HG03354 (cell line): Measurements from ENCODE around the gene TTLL9.

Experiments
- ATAC-seq: cut with Tn5 transposase; IDR thresholded peaks from one replicate; pipeline ENCODE4 v1.9.1; 2021; ENCODE audit warnings: mild to moderate bottlenecking; ENCODE audit not compliant: unreplicated experiment, poor library complexity, severe bottlenecking

Gene TTLL9

GRCh38 chr20:31933698-31934097, 63.3 kb downstream of the TTLL9 start:
- ATAC-seq: no peak

DNA sequence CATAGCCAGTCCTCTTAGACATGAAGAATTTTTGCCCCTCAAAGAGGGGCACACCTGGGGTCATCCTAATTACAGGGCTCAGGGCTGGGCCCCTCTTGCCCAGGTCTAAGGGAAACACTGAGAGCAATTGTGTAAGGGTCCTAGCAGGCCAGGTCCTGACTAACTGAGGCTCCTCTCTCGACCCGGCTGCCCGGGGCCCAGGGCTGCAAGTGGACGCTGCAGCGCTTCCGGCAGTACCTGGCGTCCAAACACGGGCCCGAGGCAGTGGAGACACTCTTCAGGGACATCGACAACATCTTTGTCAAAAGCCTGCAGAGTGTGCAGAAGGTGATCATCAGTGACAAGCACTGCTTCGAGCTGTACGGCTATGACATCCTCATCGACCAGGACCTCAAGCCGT, 64.1 kb downstream of the TTLL9 start:
- ATAC-seq: no peak

- no peak for ATAC-seq
These were observed 64.7 kb downstream of the TTLL9 start for GRCh38 chr20:31934968-31935764.

GRCh38 chr20:31936420-31936819, 66.0 kb downstream of the TTLL9 start:
- ATAC-seq: no peak

- ATAC-seq: no peak
These were observed 67.4 kb downstream of the TTLL9 start for GRCh38 chr20:31937820-31938219.

DNA sequence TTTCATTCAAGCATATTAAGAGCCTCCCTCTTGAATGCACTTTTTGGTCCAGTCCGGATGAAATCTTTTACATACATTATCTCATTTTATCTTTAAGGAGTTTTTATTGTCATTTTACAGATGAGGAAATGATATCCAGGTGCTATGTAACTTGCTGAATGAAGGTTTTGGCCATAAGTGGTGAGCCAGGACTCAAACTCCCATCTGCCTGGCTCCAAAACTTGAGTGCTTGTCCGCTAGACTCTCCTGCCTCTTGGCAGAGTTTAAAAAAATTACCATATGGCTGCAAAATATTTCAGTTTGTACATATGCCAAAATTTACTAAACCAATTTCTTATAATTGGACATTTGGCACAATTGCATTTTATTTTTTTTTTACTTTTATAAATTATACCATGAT, 69.2 kb downstream of the TTLL9 start:
- ATAC-seq: no peak

- ATAC-seq: no peak
These were observed 72.6 kb downstream of the TTLL9 start for GRCh38 chr20:31943052-31943471.

GRCh38 chr20:31945319-31945718, 74.9 kb downstream of the TTLL9 start:
- no peak for ATAC-seq

DNA sequence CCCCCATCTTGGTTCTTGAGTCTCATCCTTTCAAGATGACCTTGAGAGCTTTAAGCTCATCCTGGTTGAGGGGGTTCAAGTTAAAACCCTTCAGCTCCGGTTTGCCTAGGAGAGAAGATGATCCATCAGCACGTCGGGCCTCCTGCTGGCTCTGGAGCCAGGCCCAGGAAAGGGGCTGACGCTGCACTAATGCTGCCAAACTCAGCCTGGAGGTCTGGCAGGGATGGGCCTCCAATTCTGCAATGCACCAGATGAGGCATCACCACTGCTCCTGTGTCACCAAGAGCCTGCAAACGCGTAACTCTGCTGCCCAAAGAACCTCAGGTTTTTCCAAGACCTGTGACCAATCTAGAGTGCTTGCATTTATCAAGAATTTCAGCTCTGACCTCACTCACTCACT, 75.4 kb downstream of the TTLL9 start:
- no peak for ATAC-seq

DNA sequence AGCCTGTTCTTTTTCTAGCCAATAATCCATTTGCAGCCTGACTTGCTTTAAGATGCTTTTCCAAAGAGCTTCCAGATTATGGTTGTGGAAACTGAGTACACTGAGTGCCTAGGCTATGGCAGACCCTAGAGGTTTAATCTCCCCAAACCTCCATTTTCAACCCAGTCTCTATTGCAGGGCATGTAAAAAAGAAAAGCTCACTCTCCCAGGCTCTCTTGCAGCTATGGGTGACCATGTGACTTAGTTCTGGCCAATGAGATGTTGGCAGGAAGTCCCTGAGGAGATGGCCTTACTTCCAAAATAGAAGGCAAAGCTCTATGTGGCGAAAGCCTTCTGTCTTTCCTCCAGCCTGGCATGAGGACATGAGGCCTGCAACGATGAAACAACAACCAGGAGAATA, 77.6 kb downstream of the TTLL9 start:
- ATAC-seq: no peak

GRCh38 chr20:31949877-31950646, 79.6 kb downstream of the TTLL9 start:
- no peak for ATAC-seq

- ATAC-seq: no peak
These were observed 80.7 kb downstream of the TTLL9 start for GRCh38 chr20:31951203-31951529.

GRCh38 chr20:31951530-31952453, 81.4 kb downstream of the TTLL9 start, which contains the start of gene PDRG1:
Gene PDRG1, minus strand, starts transcription at chr20:31952046. Its CDS starts 85 bp downstream, at chr20:31951961.
- peak; percentile 93 for ATAC-seq

DNA sequence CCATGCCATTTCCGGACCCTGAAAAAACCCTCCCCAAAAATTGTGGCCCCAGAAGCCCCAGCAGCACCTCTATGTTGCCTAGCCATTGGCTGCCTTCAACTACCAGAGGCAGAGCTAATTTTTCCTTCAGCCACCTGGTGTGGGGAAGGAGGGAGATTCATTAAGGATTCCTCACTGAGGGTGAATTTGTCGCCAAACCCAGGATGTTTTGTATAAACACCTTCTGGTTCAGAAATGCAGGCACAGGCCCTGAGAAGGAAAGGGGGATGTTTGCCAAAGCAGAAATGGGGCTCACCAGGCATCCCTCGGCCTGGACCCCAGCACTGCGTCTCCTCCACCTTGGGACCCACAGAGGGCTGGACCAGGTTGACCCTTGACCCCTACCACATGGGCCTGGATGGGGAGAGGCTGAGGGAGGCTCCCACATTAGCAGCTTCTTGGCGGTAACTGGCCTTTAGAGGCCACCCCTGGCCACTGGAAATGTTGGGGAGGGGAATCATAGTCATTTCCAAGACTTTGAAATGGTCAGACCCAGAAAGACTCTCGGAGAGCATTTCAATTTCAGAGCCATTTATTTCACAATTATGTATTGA, 83.2 kb downstream of the TTLL9 start:
- ATAC-seq: no peak

DNA sequence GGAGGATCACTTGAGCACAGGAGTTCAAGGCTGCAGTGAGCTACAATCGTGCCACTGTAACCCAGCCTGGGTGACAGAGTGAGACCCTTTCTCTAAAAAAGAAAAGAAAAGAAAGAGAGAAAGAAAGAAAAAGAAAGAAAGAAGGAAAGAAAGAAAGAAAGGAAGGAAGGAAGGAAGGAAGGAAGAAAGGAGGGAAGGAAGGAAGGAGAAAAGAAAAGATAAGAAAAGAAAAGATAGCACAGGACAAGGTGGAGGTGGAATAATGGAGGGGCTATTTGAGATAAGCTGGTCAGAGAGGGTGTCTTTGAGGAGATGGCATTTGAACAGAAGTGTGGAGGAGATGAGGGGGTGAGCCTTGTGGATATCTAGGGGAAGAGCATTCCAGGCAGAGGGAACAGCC, 84.1 kb downstream of the TTLL9 start:
- ATAC-seq: no peak

DNA sequence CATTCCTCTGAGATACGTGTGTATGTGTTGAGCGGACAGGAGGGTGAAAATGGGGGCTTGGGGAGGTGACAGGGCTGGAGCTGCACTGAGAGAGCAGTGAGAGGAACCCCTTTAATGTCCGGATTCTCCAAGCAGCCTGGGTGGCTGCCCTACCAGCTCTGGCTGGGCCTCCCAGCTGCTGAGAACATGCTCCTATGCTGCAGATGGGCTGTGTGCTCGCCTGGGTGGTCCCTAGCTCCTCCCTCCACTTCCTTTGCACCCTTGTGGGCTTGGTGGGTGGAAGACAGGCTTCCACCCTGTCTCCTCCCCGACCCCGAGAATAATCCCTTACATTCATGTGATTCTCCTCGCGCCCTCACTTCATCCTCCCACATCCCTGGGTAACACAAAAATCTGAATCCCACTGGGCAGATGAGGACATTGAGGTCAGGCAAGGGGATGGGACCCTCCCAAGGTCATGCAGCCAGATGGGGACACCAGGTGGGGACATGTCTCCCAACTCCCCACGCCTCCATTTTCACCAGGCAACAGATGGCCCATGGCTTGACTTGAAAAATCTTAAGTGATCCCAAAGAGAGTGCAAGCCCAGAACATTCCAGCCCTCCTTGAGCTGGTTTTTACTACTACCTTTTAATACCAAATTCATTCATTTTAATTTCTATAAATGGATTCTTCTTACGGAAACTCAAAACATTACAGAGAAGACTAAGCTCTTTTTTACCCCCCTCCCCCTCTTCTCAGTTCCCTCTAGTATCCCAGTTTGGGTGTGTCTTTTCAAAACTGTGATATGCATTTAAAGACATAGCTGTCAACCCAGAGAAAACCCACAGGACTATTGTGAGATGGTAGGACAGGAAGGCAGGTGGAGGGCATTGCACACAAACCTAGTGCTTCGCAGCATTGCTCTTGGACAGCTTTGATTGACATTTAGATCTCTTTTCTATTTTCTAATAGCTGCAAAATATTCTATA, 86.4 kb downstream of the TTLL9 start:
- no peak for ATAC-seq

DNA sequence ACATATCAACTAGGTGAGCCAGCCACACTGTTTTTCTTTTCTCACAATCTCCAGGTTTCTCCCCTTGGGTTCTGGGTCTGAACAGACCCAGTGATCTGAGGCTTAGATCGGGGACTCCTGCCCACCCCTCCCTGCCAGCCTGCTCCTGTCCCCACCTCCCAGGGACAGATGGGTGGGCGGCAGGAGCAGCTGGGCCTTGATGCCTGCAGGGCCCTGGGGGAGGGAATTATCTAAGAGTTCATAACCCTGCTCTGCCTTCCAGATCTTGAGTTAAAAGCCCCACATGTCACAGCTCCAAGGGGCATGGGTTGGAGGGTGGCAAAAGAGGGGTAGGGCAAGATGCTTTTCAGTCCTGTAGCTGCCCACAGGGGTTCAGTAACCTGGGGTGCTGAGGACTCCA, 92.3 kb downstream of the TTLL9 start:
- ATAC-seq: no peak

- ATAC-seq: no peak
These were observed 93.5 kb downstream of the TTLL9 start for GRCh38 chr20:31963889-31964288.
